ENCODE results near the gene ARHGEF19. TPM values are rescaled to one million over a fixed set of nuclear protein-coding genes. Genes with fewer than 3 reads are reported as not detected.
A peak's percentile ranks its signal among the peaks of the same experiment; 100 is the strongest.

ARHGEF19 gene
- total and polyA plus RNA-seq, 9 of the 15 experiments (the other 6 are each of a cell fraction or from before 2014, with no cell fraction given): 0.73 to 21.0 (median 5.2) TPM

DNA sequence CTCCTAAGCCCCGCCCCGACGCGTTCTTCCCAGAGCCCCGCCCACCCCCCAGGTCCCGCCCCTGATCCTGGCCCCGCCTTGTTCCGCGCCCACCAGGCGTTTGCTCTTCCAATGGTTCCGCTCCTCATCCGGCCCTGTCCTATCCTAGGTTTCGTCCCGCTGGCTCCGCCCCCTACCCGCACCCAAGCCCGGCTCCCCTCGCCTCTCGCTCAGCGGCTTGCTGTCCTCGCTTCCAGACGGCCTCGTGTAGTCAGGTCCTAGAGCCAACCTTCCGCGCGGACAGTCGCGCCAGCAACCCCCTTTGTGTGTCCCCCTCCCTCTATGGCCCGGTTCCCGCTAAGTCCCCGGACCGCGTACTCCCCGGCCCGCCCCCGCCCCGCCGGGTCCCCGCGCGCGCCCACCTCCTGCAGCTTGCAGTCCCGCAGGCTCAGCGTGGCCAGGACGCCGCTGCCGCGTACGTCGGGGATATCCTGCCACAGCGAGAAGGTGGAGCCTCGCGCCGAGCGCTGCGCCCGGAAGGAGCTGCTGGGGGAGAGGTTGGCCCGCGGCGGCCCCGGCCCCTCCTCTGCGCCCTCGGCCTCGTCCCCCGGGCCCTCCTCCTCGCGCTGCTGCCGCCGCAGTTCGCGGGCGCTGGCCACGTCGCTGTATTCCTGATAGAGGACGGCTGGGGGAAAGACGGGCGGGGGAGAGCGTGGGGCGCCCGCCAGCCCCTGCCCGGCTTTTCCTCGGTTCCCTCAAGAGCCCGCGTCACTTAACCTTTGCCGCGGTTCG is 5.7 kb downstream of the ARHGEF19 start (continued):
- no peak for TF ChIP-seq TEAD4 (IDR thresholded peaks at IDR 0.05; ENCODE audit: low read length)
- TF ChIP-seq TEAD4 (CRISPR knock-in tag; IDR thresholded peaks at IDR 0.05; ENCODE audit: borderline replicate concordance): no peak
- 0 out of 4 replicates have a peak, but pooled peaks of 1 of the 2 experiments have one; percentile 2 for TF ChIP-seq RAD21 (CRISPR knock-in tag; conservative IDR thresholded peaks at IDR 0.05 in 1 of 2, IDR thresholded peaks at IDR 0.05 in 1 of 2)
- TF ChIP-seq ZNF583 (CRISPR knock-in tag; IDR thresholded peaks at IDR 0.05): 0 out of 2 replicates have a peak, but pooled peaks have one; percentile 22
- no peak for TF ChIP-seq PYGO2 (tag; IDR thresholded peaks at IDR 0.05)
- TF ChIP-seq, protein P1, sequence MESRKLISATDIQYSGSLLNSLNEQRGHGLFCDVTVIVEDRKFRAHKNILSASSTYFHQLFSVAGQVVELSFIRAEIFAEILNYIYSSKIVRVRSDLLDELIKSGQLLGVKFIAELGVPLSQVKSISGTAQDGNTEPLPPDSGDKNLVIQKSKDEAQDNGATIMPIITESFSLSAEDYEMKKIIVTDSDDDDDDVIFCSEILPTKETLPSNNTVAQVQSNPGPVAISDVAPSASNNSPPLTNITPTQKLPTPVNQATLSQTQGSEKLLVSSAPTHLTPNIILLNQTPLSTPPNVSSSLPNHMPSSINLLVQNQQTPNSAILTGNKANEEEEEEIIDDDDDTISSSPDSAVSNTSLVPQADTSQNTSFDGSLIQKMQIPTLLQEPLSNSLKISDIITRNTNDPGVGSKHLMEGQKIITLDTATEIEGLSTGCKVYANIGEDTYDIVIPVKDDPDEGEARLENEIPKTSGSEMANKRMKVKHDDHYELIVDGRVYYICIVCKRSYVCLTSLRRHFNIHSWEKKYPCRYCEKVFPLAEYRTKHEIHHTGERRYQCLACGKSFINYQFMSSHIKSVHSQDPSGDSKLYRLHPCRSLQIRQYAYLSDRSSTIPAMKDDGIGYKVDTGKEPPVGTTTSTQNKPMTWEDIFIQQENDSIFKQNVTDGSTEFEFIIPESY (CRISPR knock-in tag; IDR thresholded peaks at IDR 0.05): 0 out of 2 replicates have a peak, but pooled peaks have one; percentile 36
- no peak for TF ChIP-seq BRCA1 (IDR thresholded peaks at IDR 0.05)
- no peak for TF ChIP-seq BRCA1 (CRISPR knock-in tag; IDR thresholded peaks at IDR 0.05)
- peak; percentile 91 for TF ChIP-seq CCNT2 (IDR thresholded peaks at IDR 0.05; ENCODE audit: borderline replicate concordance, extremely low read depth, insufficient read length, low read depth, low read length)
- TF ChIP-seq CEBPB (tag; IDR thresholded peaks at IDR 0.05): no peak
- TF ChIP-seq BRD9 (IDR thresholded peaks at IDR 0.05; ENCODE audit: low read depth, partially characterized antibody): no peak
- TF ChIP-seq, protein P2, sequence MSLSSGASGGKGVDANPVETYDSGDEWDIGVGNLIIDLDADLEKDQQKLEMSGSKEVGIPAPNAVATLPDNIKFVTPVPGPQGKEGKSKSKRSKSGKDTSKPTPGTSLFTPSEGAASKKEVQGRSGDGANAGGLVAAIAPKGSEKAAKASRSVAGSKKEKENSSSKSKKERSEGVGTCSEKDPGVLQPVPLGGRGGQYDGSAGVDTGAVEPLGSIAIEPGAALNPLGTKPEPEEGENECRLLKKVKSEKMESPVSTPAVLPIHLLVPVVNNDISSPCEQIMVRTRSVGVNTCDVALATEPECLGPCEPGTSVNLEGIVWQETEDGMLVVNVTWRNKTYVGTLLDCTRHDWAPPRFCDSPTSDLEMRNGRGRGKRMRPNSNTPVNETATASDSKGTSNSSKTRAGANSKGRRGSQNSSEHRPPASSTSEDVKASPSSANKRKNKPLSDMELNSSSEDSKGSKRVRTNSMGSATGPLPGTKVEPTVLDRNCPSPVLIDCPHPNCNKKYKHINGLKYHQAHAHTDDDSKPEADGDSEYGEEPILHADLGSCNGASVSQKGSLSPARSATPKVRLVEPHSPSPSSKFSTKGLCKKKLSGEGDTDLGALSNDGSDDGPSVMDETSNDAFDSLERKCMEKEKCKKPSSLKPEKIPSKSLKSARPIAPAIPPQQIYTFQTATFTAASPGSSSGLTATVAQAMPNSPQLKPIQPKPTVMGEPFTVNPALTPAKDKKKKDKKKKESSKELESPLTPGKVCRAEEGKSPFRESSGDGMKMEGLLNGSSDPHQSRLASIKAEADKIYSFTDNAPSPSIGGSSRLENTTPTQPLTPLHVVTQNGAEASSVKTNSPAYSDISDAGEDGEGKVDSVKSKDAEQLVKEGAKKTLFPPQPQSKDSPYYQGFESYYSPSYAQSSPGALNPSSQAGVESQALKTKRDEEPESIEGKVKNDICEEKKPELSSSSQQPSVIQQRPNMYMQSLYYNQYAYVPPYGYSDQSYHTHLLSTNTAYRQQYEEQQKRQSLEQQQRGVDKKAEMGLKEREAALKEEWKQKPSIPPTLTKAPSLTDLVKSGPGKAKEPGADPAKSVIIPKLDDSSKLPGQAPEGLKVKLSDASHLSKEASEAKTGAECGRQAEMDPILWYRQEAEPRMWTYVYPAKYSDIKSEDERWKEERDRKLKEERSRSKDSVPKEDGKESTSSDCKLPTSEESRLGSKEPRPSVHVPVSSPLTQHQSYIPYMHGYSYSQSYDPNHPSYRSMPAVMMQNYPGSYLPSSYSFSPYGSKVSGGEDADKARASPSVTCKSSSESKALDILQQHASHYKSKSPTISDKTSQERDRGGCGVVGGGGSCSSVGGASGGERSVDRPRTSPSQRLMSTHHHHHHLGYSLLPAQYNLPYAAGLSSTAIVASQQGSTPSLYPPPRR (CRISPR knock-in tag; IDR thresholded peaks at IDR 0.05; ENCODE audit: borderline replicate concordance): no peak
- no peak for TF ChIP-seq SNRNP70 (optimal IDR thresholded peaks at IDR 0.05; ENCODE audit: low read depth, low read length)
- TF ChIP-seq BRD4 (IDR thresholded peaks at IDR 0.05): no peak
- no peak for TF ChIP-seq FOXJ3 (CRISPR knock-in tag; IDR thresholded peaks at IDR 0.05)
- TF ChIP-seq ZBED1 (IDR thresholded peaks at IDR 0.05): no peak
- peak; percentile 43; the same call in 1 of the 2 replicates for TF ChIP-seq MYNN (IDR thresholded peaks at IDR 0.05)
- no peak for TF ChIP-seq MYNN (CRISPR knock-in tag; IDR thresholded peaks at IDR 0.05)
- TF ChIP-seq, protein P3, sequence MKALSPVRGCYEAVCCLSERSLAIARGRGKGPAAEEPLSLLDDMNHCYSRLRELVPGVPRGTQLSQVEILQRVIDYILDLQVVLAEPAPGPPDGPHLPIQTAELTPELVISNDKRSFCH (CRISPR knock-in tag; IDR thresholded peaks at IDR 0.05): no peak
- TF ChIP-seq, protein P3 (tag; IDR thresholded peaks at IDR 0.05): no peak; the same call in 1 of the 2 replicates
- TF ChIP-seq ILF3 (IDR thresholded peaks at IDR 0.05; ENCODE audit: borderline replicate concordance): no peak
- TF ChIP-seq MYC (IDR thresholded peaks at IDR 0.05; ENCODE audit: low read depth, low read length): peak; percentile 94
- TF ChIP-seq MYC (CRISPR knock-in tag; IDR thresholded peaks at IDR 0.05; ENCODE audit: borderline replicate concordance, low read depth): no peak

Measured in K562 (cell line).